HG02938 (cell line): ENCODE results near the gene DUSP8.
"Not testable (repeated sequence)": the region's sequence is repeated elsewhere in the genome, so short reads cannot be mapped to it uniquely, and the experiment has no call there.

Source experiments
- ATAC-seq: cut with Tn5 transposase; IDR thresholded peaks from one replicate; pipeline ENCODE4 v1.9.1; 2021; ENCODE audit warnings: mild to moderate bottlenecking, moderate library complexity; ENCODE audit not compliant: unreplicated experiment

Gene DUSP8

GRCh38 chr11:1518301-1518700, 53.8 kb downstream of the DUSP8 start:
- no peak for ATAC-seq

DNA sequence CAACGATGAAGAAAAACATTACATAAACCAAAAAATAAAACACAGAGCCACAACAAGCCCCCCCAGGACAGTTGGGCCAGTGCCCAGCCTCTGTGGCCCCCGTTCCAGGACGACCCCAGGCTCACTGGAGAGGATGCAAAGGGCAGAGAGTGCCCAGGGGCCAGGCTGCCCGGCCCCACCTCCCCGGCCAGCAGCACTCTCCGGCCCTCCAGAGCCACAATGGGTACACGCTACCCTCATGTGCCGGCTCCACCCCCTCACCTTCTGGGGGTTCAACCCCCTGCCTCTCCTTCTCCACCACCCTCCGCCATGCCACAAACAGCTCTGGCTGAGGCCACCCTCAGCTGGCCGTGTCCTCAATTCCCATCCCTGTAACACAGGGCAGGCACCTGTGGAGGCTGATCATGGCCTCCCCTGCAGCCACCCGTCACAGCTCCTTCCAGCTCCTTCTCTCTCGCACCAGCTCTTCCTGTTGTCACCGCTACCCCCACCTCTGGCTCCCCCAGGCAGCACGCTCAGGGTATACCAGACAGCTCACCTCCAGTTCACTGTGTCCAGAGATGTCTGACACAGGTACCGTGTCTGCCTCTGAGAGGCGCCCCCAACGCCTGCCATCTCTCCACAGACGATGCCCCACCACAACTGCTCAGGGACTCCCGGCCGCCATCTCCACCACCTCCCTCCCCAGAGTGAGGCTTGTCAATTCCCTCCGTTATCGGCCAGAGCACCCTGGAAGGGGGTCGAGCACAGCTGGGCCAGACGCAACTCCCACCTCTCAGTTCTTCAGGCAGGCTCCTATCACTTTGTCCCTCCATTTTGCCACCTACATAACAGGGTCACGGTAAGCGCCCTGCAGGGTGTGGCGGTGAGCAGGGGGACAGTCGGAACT, 54.7 kb downstream of the DUSP8 start:
- no peak for ATAC-seq

GRCh38 chr11:1516273-1517067, 55.6 kb downstream of the DUSP8 start:
- no peak for ATAC-seq

GRCh38 chr11:1515082-1516060, 56.7 kb downstream of the DUSP8 start:
- no peak for ATAC-seq

- no peak for ATAC-seq
Observed at GRCh38 chr11:1514336-1515061, 57.6 kb downstream of the DUSP8 start.

- ATAC-seq, result no peak
Observed at GRCh38 chr11:1513326-1514296, 58.5 kb downstream of the DUSP8 start.

DNA sequence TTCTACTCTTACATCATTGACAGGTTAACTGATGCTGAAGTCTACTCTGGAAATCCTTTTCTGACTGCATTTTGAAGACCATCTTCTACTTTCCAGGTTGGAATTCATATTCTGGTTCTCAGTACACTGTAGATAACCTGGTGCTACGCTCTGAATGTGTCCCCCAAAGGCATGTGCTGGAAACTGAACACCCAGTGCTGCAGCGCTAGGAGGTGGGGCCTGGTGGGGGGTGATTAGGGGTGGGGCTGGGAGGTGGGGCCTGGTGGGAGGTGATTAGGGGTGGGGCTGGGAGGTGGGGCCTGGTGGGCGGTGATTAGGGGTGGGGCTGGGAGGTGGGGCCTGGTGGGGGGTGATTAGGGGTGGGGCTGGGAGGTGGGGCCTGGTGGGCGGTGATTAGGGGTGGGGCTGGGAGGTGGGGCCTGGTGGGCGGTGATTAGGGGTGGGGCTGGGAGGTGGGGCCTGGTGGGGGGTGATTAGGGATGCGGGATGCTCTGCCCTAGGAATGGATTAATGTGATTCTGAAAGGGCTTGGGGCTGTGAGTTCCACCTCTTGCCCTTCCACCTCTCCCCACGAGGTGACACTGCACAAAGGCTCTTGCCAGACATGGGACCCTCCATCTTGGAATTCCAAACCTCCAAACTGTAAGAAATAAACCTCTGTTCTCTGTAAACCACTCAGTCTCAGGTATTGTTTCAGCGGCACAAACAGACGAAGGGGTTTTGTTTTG, 59.4 kb downstream of the DUSP8 start:
- ATAC-seq, result not testable (repeated sequence)

DNA sequence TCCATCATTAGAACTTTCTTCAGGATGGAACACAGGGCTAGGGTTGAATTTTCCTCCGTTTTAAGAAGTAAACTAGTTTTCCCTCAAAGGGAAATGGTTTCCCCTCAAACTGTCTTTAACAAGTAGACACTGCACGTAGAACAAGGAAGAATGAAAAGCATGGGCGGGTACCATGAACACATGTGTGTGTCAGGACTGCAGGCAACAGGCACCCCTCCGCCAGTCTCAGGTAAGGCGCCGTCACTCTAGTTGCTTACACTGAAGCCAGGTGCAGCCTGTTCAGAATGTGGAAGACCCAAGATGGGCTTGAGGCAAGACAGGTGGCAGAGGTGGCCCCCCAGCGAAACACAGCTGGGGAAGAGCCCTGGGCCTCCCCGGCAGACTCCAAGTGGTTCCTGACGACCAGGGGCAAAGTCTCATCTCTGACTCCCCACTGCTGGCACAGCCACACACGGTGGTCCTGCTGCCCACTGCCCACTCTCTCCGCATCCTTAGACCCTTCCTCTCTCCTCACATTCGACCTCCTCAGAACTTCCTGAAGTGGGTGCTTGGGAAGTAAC, 60.1 kb downstream of the DUSP8 start:
- no peak for ATAC-seq

DNA sequence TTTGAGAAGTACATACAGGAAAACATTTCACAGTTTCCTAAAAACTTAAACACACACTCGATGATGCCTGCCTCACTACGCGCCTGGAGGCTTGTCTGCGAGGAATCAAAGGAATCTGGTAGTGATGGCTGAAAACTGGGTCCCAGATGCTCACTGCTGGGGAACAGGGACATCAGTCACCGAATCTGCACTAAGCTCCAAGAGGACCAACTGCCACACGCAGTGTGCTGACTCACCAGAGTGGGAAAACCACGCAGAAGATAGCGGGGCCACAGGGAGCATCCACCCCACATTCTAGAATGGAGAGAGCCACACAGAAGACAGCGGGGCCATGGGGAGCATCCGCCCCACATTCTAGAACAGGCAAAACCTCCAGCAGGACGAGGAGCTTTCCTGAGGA, 61.1 kb downstream of the DUSP8 start:
- no peak for ATAC-seq

DNA sequence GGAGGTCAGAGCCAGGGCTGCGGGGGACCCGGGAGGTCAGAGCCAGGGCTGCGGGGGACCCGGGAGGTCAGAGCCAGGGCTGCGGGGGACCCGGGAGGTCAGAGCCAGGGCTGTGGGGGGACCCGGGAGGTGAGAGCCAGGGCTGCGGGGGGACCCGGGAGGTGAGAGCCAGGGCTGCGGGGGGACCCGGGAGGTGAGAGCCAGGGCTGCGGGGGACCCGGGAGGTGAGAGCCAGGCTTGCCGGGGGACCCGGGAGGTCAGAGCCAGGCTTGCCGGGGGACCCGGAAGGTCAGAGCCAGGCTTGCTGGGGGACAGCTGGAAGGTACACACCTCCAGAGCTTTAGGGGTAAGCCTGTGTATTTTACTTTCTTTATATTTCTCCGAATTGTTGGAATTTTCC, 61.7 kb downstream of the DUSP8 start:
- ATAC-seq, result not testable (repeated sequence)

DNA sequence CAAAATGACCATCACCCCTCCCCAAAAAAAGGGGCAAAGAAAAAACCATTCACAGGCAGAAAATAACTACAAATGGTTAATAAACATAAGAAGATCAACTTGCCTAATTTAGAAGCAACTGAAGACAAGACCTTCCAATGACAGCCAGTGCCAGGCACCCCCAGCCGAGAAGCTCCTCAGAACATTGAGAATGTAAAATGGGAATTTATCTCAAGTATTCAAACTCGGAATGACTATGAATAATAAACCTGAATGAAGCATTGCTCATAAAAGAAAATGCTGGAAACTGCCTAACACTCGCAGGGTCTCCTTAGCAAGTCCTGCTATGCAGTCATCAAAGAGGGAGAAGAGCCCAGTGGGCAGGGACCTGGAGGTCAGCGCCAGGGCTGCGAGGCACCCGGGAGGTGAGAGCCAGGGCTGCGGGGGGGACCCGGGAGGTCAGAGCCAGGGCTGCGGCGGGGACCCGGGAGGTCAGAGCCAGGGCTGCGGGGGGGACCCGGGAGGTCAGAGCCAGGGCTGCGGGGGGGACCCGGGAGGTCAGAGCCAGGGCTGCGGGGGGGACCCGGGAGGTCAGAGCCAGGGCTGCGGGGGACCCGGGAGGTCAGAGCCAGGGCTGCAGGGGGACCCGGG, 62.3 kb downstream of the DUSP8 start:
- no peak for ATAC-seq

- ATAC-seq, result no peak
Observed at GRCh38 chr11:1508986-1509385, 63.1 kb downstream of the DUSP8 start.

GRCh38 chr11:1508491-1508891, 63.6 kb downstream of the DUSP8 start:
- no peak for ATAC-seq

- no peak for ATAC-seq
Observed at GRCh38 chr11:1507381-1508140, 64.5 kb downstream of the DUSP8 start.

DNA sequence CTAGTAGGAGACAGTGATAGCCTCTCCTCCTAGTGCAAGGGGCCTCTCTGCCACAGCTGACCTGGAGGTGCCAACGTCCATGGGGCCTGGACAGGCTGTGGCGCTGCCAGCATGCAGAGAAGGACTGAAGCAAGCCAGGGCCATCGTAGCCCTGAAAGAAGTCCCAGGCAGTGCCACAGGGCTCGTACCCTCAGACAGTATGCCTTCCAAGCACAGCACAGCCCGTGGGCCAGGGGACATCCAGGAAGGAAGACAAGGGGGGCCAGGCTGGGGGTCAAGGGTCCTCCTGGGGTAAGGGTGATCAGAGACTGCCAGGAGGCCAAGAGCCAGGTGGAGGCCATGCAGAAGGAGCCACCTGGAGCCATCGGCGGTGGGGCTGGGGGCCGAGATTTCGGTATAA, 65.1 kb downstream of the DUSP8 start:
- no peak for ATAC-seq

- ATAC-seq, result no peak
Observed at GRCh38 chr11:1505480-1505879, 66.6 kb downstream of the DUSP8 start.
